Measurements from ENCODE around the gene HOGA1.
A peak's percentile ranks its signal among the peaks of the same experiment; 100 is the strongest.

Gene HOGA1

DNA sequence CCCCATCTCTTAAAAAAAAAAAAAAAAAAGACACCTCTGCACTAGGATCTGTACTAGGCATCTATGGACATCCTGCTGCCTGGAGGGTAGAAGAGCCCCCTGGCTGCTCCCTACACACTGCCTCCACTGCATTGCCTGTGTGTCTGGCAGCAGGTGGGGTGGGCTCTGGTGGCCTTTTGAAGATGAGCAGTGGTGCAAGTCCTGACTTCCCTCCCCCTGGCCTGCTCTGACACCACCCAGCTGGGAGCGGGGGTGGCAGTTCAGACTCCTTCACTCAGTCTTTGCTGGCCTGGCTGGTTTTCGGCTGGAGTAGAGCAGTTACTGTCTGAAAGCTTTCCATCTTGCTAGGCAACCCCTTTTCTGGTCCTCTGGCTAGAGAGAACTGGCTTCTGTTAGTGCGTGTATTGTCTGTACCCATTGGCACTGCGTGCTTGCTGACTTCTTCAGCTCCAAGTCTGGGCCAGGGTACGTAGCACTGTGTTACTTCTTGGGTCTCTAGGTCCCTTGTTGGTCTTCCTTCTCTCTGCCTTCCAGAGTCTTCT, 23.0 kb downstream of the HOGA1 start:
- TF ChIP-seq, protein P1, sequence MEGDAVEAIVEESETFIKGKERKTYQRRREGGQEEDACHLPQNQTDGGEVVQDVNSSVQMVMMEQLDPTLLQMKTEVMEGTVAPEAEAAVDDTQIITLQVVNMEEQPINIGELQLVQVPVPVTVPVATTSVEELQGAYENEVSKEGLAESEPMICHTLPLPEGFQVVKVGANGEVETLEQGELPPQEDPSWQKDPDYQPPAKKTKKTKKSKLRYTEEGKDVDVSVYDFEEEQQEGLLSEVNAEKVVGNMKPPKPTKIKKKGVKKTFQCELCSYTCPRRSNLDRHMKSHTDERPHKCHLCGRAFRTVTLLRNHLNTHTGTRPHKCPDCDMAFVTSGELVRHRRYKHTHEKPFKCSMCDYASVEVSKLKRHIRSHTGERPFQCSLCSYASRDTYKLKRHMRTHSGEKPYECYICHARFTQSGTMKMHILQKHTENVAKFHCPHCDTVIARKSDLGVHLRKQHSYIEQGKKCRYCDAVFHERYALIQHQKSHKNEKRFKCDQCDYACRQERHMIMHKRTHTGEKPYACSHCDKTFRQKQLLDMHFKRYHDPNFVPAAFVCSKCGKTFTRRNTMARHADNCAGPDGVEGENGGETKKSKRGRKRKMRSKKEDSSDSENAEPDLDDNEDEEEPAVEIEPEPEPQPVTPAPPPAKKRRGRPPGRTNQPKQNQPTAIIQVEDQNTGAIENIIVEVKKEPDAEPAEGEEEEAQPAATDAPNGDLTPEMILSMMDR (IDR thresholded peaks at IDR 0.05; ENCODE audit: insufficient read depth, low read depth, low read length, missing control alignments), result no peak
- no peak overlapping the region for H3K4me3 ChIP-seq (ENCODE audit: low read length)
- DNase-seq (ENCODE audit: low read depth), result no peak

DNA sequence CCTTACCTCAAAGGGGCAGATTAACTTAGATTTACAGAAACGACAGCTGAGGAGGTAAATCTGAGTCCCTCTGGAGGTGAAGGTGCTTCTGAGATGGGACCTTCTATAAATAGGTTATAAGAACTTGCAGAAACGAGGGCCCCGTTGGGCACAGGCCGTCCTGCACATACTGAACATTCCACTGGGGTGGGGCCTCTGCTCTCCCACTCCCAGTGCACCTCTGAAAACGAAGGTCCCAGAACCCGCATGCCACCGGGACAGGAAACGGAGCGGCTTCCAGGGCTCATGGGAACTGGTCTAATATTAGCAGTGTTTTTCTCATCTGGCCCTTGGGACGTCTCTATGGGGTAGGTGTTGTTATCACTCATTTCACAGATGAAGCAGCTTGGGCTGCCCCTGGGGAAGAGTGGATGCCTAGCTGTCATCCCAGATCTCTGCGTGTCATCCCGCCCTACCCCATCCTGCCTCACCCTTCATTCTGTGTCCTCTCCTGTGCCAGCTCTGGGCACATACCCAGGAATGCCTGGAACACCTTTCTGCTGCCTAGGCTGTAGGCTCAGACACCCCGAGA, 24.9 kb downstream of the HOGA1 start:
- TF ChIP-seq, protein P1 (IDR thresholded peaks at IDR 0.05; ENCODE audit: insufficient read depth, low read depth, low read length, missing control alignments), result no peak
- no peak overlapping the region for H3K4me3 ChIP-seq (ENCODE audit: low read length)
- DNase-seq (ENCODE audit: low read depth), result peak; percentile 4

DNA sequence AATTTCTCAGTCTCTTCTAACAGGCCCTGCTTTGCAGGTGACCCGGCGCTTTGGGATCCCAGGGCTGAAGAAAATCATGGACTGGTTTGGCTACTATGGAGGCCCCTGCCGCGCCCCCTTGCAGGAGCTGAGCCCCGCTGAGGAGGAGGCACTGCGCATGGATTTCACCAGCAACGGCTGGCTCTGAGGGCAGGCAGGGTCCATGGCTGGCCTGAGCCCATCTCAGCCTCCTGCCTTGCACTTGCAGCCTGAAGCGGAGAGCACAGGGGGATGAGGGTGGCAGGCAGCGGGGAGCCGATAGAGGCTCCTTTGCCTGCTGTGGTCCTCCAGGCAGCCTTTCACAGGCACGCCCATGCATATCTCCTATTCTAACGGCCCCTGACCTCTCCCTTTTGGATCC, 27.3 kb downstream of the HOGA1 start:
- TF ChIP-seq, protein P1 (IDR thresholded peaks at IDR 0.05; ENCODE audit: insufficient read depth, low read depth, low read length, missing control alignments), result no peak
- DNase-seq (ENCODE audit: low read depth), result no peak
- no peak overlapping the region for H3K4me3 ChIP-seq (ENCODE audit: low read length)

DNA sequence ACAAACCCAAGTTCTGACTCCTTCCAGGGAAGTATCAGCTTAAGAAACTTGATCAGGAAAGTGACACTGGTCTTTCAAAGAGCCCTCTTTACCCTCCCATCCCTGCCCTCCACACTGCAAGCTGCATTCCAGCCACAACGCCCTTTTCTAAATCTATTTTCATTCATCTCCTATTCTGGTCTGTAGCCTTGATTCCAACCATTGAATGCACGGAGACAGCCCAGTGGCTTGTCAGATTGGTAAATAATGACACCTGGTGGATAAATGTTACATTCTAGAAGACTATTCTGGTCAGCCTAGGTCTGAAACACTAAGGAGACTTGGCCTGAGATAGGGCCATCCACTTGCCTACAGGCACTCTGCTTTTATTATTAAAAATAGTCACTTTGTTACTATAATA, 28.2 kb downstream of the HOGA1 start:
- DNase-seq (ENCODE audit: low read depth), result peak; percentile 73
- TF ChIP-seq, protein P1 (IDR thresholded peaks at IDR 0.05; ENCODE audit: insufficient read depth, low read depth, low read length, missing control alignments), result peak; percentile 53
- no peak overlapping the region for H3K4me3 ChIP-seq (ENCODE audit: low read length)

DNA sequence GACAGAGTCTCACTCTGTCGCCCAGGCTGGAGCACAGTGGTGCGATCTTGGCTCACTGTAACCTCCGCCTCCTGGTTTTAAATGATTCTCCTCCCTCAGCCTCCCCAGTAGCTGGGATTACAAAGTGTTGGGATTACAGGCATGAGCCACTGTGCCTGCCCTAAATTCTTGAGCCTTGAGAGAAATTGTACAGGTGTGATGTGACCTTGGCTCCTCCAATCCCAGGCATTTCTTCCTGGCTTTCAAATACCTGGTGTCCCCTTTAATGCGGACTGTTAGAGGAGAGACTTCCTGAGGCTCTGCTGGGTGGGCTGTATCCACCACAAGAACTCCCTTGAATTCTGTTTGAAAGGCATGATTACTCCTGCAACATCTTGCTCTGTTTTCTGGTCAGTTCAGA, 34.1 kb downstream of the HOGA1 start:
- TF ChIP-seq, protein P1 (IDR thresholded peaks at IDR 0.05; ENCODE audit: insufficient read depth, low read depth, low read length, missing control alignments), result no peak
- no peak for DNase-seq (ENCODE audit: low read depth)
- H3K4me3 ChIP-seq (ENCODE audit: low read length), result no peak overlapping the region

DNA sequence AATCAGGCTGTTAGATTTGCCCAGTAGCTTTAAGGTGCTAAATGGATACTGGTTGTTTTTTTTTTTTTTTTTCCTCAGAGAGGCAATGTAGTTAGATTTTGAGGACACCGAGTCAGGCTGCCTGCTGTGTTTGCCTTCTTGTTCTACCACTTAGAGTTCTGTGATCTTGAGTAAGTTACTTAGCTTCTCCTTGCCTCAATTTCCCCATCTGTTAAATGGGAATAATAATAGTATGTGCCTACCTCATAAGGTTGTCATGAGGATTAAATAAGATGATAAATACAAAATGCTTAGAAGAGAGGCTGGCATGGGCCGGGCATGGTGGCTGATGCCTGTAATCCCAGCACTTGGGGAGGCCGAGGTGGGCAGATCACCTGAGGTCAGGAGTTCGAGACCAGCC, 34.5 kb downstream of the HOGA1 start:
- TF ChIP-seq, protein P1 (IDR thresholded peaks at IDR 0.05; ENCODE audit: insufficient read depth, low read depth, low read length, missing control alignments), result no peak
- H3K4me3 ChIP-seq (ENCODE audit: low read length), result no peak overlapping the region
- no peak for DNase-seq (ENCODE audit: low read depth)

DNA sequence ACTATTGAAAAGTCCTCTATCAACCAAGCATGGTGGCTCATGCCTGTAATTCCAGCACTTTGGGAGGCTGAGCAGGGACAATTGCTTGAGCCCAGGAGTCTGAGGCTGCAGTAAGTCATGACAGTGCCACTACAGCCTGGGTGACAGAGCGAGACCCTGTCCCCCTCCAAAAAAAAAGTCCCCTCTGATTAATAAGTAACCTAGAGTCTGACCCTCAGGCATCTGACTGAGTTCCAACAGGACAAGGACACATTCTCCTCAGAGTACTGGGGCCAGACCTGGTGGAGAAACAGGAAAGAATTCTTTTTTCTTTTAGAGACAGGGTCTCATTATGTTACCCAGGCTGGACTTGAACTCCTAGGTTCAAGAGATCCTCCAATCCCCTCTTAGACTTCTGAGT, 39.1 kb downstream of the HOGA1 start:
- TF ChIP-seq, protein P1 (IDR thresholded peaks at IDR 0.05; ENCODE audit: insufficient read depth, low read depth, low read length, missing control alignments), result no peak
- no peak for DNase-seq (ENCODE audit: low read depth)

More for the DNA sequence above, 39.1 kb downstream of the HOGA1 start:
- no peak overlapping the region for H3K4me3 ChIP-seq (ENCODE audit: low read length)
